ENCODE data around the gene LRRK1. TPM values are rescaled to one million over a fixed set of nuclear protein-coding genes. Genes with fewer than 3 reads are reported as not detected.

The LRRK1 gene
- polyA plus RNA-seq, 1 experiment, result 16.9 TPM

- TF ChIP-seq CTCF (IDR thresholded peaks at IDR 0.05; ENCODE audit: insufficient read depth, low read depth, low read length), result no peak
- Histone ChIP-seq H3K36me3 (ENCODE audit: control insufficient read depth, insufficient read depth, low read length) (peaks cover 14% of the 10 kb centered on the region), H3K27me3 (ENCODE audit: control insufficient read depth, insufficient read depth, low read length) (no peaks in the 10 kb centered on the region), H3K4me3 (ENCODE audit: low read depth, low read length) (no peak overlapping the region)
- ChIA-PET POLR2A (no interaction called here), CTCF (interaction anchor here (0.7 kb wide), 1 partner anchor 14 kb away, joined by 3 read pairs; no protein-coding TSS in a partner anchor)
- no peak for DNase-seq (ENCODE audit: low read depth)
Observed at GRCh38 chr15:101031213-101031612, 112.1 kb downstream of the LRRK1 start.

- POLR2A ChIA-PET, result no interaction called here
Observed at GRCh38 chr15:101033801-101034200, 114.6 kb downstream of the LRRK1 start.

GRCh38 chr15:101035611-101036010 is 116.5 kb downstream of the LRRK1 start:
- ChIA-PET POLR2A (no interaction called here), CTCF (no interaction called here)

More at GRCh38 chr15:101033801-101034200, 114.6 kb downstream of the LRRK1 start:
- DNase-seq (ENCODE audit: low read depth), result no peak
- Histone ChIP-seq H3K27me3 (ENCODE audit: control insufficient read depth, insufficient read depth, low read length) (no peaks in the 10 kb centered on the region), H3K36me3 (ENCODE audit: control insufficient read depth, insufficient read depth, low read length) (peaks cover 10% of the 10 kb centered on the region), H3K4me3 (ENCODE audit: low read depth, low read length) (no peak overlapping the region)
- TF ChIP-seq CTCF (IDR thresholded peaks at IDR 0.05; ENCODE audit: insufficient read depth, low read depth, low read length), result no peak
- CTCF ChIA-PET, result interaction anchor here (1.3 to 1.8 kb wide), 2 partner anchors 12 to 18 kb away, joined by 6 to 7 read pairs; no protein-coding TSS in a partner anchor

GRCh38 chr15:101036189-101036588 is 117.0 kb downstream of the LRRK1 start:
- no peak for DNase-seq (ENCODE audit: low read depth)
- no peak for TF ChIP-seq CTCF (IDR thresholded peaks at IDR 0.05; ENCODE audit: insufficient read depth, low read depth, low read length)
- Histone ChIP-seq H3K27me3 (ENCODE audit: control insufficient read depth, insufficient read depth, low read length) (no peaks in the 10 kb centered on the region), H3K36me3 (ENCODE audit: control insufficient read depth, insufficient read depth, low read length) (peaks cover 5% of the 10 kb centered on the region), H3K4me3 (ENCODE audit: low read depth, low read length) (no peak overlapping the region)
- ChIA-PET POLR2A (interaction anchor here (0.6 kb wide), 1 partner anchor 434 kb away, joined by 3 read pairs; the partner anchor contains the start of gene ASB7), CTCF (no interaction called here)

More at GRCh38 chr15:101035611-101036010, 116.5 kb downstream of the LRRK1 start:
- no peak for DNase-seq (ENCODE audit: low read depth)
- H3K4me3 ChIP-seq (ENCODE audit: low read depth, low read length), result no peak overlapping the region
- no peak for TF ChIP-seq CTCF (IDR thresholded peaks at IDR 0.05; ENCODE audit: insufficient read depth, low read depth, low read length)
- H3K27me3 ChIP-seq (ENCODE audit: control insufficient read depth, insufficient read depth, low read length), result no peaks in the 10 kb centered on the region
- H3K36me3 ChIP-seq (ENCODE audit: control insufficient read depth, insufficient read depth, low read length), result peaks cover 5% of the 10 kb centered on the region

GRCh38 chr15:101037090-101037830 is 118.1 kb downstream of the LRRK1 start:
- POLR2A ChIA-PET, result interaction anchor here (0.7 kb wide), 1 partner anchor 215 kb away, joined by 3 read pairs; no protein-coding TSS in a partner anchor
- Histone ChIP-seq H3K27me3 (ENCODE audit: control insufficient read depth, insufficient read depth, low read length) (no peaks in the 10 kb centered on the region), H3K36me3 (ENCODE audit: control insufficient read depth, insufficient read depth, low read length) (peaks cover 5% of the 10 kb centered on the region), H3K4me3 (ENCODE audit: low read depth, low read length) (no peak overlapping the region)
- no peak for DNase-seq (ENCODE audit: low read depth)
- TF ChIP-seq CTCF (IDR thresholded peaks at IDR 0.05; ENCODE audit: insufficient read depth, low read depth, low read length), result no peak
- CTCF ChIA-PET, result interaction anchor here (0.6 kb wide), 1 partner anchor 46 kb away, joined by 3 read pairs; no protein-coding TSS in a partner anchor

Measured in BJ (cell line).